ENCODE results near the gene SFTPA2. TPM values are rescaled to one million over a fixed set of nuclear protein-coding genes. Genes with fewer than 3 reads are reported as not detected.
"Not testable (repeated sequence)": the region's sequence is repeated elsewhere in the genome, so short reads cannot be mapped to it uniquely, and the experiment has no call there.

Gene SFTPA2
- total RNA-seq, 1 experiment from 2014 or later = not detected

DNA sequence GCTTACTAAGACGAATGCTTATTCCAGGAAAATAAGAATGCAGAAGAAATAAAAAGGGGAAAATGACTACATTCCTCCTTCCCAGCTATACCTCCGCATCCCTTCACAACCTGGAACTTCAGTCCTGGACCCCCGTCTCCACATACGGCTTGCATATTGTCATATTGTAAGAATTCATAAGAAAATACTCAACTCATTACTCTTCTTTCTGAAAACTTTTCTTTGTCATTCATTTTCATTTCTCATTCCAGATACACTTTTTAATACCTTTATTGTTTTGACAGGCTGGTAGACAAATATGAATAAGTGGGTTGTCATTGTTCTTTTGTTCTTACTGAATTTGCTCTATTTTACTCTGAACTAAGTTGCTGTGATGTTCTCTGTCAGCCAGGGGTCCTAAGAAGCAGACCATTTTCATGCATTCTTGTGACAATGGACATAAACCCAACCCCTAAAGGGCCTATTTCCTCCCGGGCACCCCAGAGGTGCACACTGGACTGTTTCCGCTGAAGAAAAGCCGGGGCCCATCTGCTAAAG is 23.3 kb upstream of the SFTPA2 start:
- no peaks in the 10 kb centered on the region for H3K9me3 ChIP-seq (replicated peaks)
- H3K27ac ChIP-seq = no peak overlapping the region
- no peaks in the 10 kb centered on the region for H3K36me3 ChIP-seq
- no peaks in the 10 kb centered on the region for H3K4me1 ChIP-seq (replicated peaks)
- peaks cover 13% of the 10 kb centered on the region for H3K27me3 ChIP-seq (replicated peaks)
- no peak overlapping the region for H3K4me3 ChIP-seq
- no peak for DNase-seq (ENCODE audit: low read depth in 1 of 2, low spot score in 2 of 2)

DNA sequence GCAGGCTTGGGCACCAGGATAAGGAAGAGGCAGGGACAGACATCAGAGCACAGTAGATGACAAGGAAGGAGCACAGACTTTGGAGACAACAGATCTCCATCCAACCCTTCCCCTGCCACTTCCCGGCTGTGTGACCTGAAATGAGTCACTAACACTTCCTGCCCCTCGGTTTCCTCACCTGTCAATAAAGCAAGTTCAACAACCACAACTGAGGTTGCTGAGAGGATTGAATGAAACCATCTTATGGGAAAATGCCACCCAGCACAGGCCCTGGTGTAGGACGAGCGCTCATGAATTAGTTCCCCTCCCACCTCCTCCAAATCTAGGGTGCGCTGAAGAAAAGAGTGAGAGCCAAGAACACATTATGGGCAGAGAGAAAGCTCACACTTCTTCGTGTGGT is 22.7 kb upstream of the SFTPA2 start:
- not testable (repeated sequence) for H3K4me1 ChIP-seq (replicated peaks); H3K27ac ChIP-seq; H3K27me3 ChIP-seq (replicated peaks); DNase-seq (ENCODE audit: low read depth in 1 of 2, low spot score in 2 of 2); H3K36me3 ChIP-seq; H3K4me3 ChIP-seq; H3K9me3 ChIP-seq (replicated peaks)

DNA sequence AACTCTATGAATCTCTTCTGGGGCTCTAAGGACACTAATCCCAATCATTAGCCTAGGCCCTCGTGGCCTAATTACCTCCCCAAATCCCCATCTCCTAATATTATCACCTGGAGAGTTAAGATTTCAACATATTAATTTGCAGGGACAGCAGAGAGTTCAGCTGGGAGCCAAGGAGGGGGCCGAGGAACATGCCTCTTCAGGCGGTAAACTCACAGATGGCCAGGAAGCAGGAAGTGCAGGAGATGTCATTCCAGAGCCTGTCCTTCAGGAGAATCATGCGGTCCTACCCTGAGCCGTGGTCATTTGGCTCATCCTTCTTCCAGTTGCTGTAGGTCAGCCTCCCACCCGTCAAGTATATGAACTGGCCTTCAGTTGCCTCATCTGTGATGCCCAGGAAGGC is 21.9 kb upstream of the SFTPA2 start:
- H3K27me3 ChIP-seq (replicated peaks) = peaks cover 11% of the 10 kb centered on the region
- no peaks in the 10 kb centered on the region for H3K4me1 ChIP-seq (replicated peaks)
- H3K4me3 ChIP-seq = no peak overlapping the region
- H3K36me3 ChIP-seq = no peaks in the 10 kb centered on the region
- H3K9me3 ChIP-seq (replicated peaks) = no peaks in the 10 kb centered on the region
- DNase-seq (ENCODE audit: low read depth in 1 of 2, low spot score in 2 of 2) = no peak
- H3K27ac ChIP-seq = no peak overlapping the region

DNA sequence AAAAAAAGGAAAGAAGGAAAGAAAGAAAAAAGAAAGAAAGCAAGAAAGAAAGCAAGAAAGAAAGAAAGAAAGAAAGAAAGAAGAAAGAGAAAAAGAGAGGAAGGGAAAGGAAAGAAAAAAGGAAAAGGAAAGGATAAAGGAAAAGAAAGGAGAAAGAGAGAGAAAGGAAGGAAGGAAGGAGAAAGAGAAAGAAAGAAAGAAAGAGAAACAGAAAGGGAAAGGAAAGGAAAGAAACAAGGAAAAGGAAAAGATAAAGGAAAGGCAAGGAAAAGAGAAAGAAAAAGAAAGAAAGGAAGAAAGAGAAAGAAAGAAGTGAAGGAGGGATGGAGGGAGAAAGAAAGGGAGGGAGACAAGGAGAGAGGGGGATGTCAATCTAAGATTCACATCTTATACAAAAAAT is 20.8 kb upstream of the SFTPA2 start:
- Histone ChIP-seq H3K4me3 (no peak overlapping the region), H3K9me3 (replicated peaks) (no peaks in the 10 kb centered on the region), H3K36me3 (no peaks in the 10 kb centered on the region), H3K27ac (no peak overlapping the region), H3K4me1 (replicated peaks) (no peaks in the 10 kb centered on the region), H3K27me3 (replicated peaks) (peaks cover 19% of the 10 kb centered on the region)
- DNase-seq (ENCODE audit: low read depth in 1 of 2, low spot score in 2 of 2) = no peak

DNA sequence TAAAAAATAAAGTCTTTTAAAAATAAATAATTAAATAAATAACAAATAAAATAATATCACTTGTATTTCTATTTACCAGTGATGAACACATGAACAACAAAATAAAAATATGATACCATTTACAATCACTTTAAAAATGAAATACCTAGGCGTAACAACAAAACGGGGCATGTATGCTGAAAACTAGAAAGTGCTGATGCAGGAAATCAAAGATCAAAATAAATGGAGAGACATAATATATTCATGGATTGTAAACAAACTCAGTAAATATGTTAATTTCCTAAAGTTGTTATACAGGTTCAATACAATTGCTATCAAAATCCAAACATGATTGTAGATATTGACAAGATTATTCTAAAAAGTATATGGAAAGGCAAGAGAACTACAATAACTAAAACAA is 19.2 kb upstream of the SFTPA2 start:
- Histone ChIP-seq H3K9me3 (replicated peaks) (no peaks in the 10 kb centered on the region), H3K27ac (no peak overlapping the region), H3K27me3 (replicated peaks) (peaks cover 19% of the 10 kb centered on the region), H3K4me1 (replicated peaks) (no peaks in the 10 kb centered on the region), H3K36me3 (no peaks in the 10 kb centered on the region), H3K4me3 (no peak overlapping the region)
- no peak for DNase-seq (ENCODE audit: low read depth in 1 of 2, low spot score in 2 of 2)

DNA sequence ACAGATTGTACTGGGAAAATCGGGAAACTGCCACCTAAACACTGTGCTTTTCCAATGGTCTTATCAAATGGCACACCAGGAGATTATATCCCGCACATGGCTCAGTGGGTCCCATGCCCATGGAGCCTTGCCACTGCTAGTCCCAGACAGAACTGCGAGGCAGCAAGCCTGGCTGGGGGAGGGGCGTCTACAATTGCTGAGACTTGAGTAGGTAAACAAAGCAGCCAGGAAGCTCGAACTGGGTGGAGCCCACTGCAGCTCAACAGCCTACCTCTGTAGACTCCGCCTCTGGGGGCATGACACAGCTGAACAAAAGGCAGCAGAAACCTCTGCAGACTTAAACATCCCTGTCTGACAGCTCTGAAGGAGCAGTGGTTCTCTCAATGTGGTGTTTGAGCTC is 10.4 kb upstream of the SFTPA2 start:
- H3K9me3 ChIP-seq (replicated peaks); DNase-seq (ENCODE audit: low read depth in 1 of 2, low spot score in 2 of 2); H3K27me3 ChIP-seq (replicated peaks); H3K36me3 ChIP-seq; H3K4me3 ChIP-seq; H3K27ac ChIP-seq; H3K4me1 ChIP-seq (replicated peaks): not testable (repeated sequence)

DNA sequence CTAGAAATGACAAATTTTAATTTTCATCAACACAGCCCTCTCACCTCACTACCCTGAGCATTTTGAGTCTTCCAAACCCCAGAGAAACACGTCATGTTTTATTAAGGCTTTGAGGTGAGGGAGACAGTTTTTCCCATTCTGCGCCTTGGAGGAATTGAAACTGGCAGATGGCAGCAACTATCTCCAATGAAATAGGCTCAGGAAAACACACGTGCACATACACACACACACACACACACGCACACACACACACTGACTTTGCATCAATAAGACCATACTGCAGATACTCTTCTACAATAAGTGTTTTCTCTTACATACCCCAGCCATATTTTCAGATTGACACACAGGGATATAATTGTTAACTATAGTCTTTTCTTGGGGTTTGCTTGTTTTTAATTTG is 3.2 kb upstream of the SFTPA2 start:
- Histone ChIP-seq H3K9me3 (replicated peaks) (no peaks in the 10 kb centered on the region), H3K27ac (no peak overlapping the region), H3K27me3 (replicated peaks) (peaks cover 11% of the 10 kb centered on the region), H3K4me3 (no peak overlapping the region), H3K36me3 (no peaks in the 10 kb centered on the region), H3K4me1 (replicated peaks) (no peaks in the 10 kb centered on the region)
- DNase-seq (ENCODE audit: low read depth in 1 of 2, low spot score in 2 of 2) = no peak

DNA sequence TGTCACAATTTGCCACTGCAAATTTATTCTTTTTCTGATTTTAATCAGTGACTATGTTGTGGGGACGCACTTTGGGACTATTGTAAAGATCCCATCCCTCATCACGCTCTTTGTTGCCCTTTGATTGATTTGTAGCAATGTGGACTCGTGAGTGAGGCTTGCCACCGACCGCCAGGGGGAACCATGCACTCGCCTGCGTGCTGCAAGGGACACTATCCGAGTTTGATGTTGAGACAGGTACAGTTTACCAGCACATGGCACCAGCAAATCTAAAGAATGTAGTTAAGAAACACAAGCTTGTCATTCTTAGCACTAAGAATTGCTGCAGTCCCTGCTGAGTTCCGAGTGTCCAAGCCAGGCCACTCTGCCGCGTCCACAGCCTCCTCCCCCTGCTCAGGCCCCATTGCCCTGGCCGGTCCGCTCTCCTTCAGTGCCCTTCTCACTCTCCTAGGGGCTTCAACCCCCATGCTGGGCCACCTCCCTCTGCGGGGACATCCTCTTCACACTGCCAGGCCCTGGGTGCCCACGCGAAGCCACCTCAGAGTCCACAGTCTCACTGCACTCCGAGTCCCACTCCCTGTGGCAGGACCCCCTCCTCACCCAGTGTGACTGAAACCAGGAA is 2.0 kb upstream of the SFTPA2 start:
- Histone ChIP-seq H3K27me3 (replicated peaks) (peaks cover 11% of the 10 kb centered on the region), H3K4me3 (no peak overlapping the region), H3K27ac (no peak overlapping the region), H3K4me1 (replicated peaks) (no peaks in the 10 kb centered on the region), H3K9me3 (replicated peaks) (no peaks in the 10 kb centered on the region), H3K36me3 (no peaks in the 10 kb centered on the region)
- peak in 1 of 2 experiments; percentile 27 for DNase-seq (ENCODE audit: low read depth in 1 of 2, low spot score in 2 of 2)

DNA sequence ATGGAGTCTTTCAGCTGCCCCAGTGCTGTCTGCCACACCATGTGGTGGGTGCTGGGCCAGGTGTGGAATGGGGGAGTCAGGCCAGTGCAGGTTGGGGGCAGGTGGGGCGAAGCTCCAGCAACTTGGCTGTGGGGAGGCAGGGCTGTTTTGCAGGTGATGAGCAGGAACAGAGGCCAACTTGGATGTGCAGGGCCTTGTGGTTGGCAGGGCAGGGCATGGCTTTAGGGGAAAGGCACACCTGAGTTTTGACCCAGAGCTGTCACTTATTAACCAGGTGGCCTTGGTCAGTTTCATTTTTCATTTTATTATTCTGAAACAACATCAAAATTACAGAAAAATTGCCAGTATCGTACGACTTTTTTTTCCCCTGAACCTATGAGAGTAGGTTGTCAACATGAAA is 1.1 kb upstream of the SFTPA2 start:
- H3K4me3 ChIP-seq = no peak overlapping the region
- no peak for DNase-seq (ENCODE audit: low read depth in 1 of 2, low spot score in 2 of 2)
- no peak overlapping the region for H3K27ac ChIP-seq
- no peaks in the 10 kb centered on the region for H3K36me3 ChIP-seq
- no peaks in the 10 kb centered on the region for H3K4me1 ChIP-seq (replicated peaks)
- no peaks in the 10 kb centered on the region for H3K9me3 ChIP-seq (replicated peaks)
- peaks cover 11% of the 10 kb centered on the region for H3K27me3 ChIP-seq (replicated peaks)

DNA sequence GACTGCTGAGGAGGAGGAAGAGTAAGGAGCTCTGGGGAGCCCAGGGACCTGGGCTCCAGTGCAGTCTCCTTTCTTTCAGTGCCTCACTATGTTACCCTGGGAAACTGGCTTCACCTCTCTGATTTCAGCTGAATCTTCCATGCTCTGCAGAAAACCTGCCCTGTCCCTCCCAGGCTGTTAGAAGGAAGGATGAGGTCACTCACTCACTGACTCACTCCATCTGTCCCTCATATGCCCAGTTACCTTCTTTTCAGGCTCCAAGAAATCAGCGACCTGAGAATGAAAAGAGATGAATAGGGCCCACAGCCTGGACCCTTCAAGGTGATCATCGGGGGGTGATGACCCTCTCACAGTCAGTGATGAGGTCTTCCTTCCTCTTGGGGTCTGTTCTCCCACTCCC is 481 bp downstream of the SFTPA2 start:
- no peak for DNase-seq (ENCODE audit: low read depth in 1 of 2, low spot score in 2 of 2)
- Histone ChIP-seq H3K27me3 (replicated peaks) (peaks cover 17% of the 10 kb centered on the region), H3K36me3 (no peaks in the 10 kb centered on the region), H3K27ac (no peak overlapping the region), H3K4me1 (replicated peaks) (no peaks in the 10 kb centered on the region), H3K9me3 (replicated peaks) (no peaks in the 10 kb centered on the region), H3K4me3 (no peak overlapping the region)

DNA sequence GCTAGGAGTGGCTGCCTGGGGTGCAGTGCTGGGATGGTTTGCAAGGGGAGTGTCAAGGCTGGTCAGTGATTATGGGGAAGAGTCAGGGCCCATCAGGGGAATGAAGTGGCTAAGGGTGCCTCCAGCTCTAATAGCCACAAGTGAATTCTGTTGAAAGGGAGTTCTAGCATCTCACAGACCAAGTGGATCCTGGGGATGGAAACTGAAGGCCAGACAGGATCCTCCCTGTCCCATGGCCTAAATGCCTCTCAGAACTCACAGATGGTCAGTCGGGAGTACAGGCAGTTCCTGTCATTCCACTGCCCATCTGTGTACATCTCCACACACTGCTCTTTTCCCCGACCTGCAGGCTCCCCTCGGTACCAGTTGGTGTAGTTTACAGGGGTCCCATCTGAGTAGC is 3.2 kb downstream of the SFTPA2 start:
- not testable (repeated sequence) for H3K4me3 ChIP-seq; DNase-seq (ENCODE audit: low read depth in 1 of 2, low spot score in 2 of 2)

DNA sequence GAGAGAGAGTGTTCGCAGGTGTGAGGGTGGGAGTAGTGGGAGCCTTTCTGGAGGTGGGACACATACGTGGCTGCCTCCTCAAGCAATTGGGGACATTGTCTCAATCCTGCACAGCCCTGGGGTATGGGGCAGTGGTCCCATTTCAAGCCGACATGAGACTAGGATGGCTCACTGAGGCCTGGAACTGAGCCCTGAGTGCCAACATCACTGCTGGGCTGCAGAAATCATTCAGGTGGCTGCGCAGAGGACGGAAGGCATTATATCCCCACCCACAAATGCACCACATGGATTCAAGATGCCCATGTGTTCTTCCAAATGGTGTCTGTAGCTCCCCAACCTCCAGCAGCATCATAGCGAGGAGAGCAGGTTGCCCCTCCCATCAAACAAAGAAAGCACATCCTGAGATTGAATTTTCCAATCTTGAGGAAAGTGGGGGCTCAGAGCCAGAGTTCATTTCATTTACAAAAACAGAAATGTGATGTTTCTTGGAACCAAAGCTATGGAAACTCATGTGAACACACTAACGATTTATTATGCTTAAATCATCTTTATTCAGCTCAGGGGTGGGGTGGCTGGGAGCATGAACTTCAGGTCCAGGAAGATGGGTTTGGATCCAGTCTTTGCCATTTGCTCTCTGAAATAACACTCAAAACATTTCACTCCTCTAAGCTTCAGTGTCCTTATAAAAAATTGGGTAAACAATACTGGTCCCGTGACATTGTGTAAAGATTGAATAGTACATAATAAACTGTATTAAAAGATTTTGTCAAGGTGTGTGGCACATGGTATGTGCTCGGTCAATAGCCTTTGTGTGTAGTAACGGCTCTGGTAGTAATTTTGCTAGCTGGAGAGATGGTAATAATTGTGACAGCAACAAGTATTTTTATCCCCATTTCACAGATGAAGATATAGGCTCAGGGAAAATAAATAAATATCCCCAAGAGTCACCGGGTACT is 4.6 kb downstream of the SFTPA2 start:
- Histone ChIP-seq H3K4me1 (replicated peaks) (no peaks in the 10 kb centered on the region), H3K27ac (no peak overlapping the region), H3K4me3 (no peak overlapping the region), H3K36me3 (no peaks in the 10 kb centered on the region), H3K27me3 (replicated peaks) (peaks cover 29% of the 10 kb centered on the region), H3K9me3 (replicated peaks) (no peaks in the 10 kb centered on the region)
- DNase-seq (ENCODE audit: low read depth in 1 of 2, low spot score in 2 of 2) = no peak

More for the DNA sequence above, 3.2 kb downstream of the SFTPA2 start:
- not testable (repeated sequence) for H3K27ac ChIP-seq; H3K4me1 ChIP-seq (replicated peaks); H3K9me3 ChIP-seq (replicated peaks); H3K36me3 ChIP-seq
- H3K27me3 ChIP-seq (replicated peaks) = peaks cover 22% of the 10 kb centered on the region

DNA sequence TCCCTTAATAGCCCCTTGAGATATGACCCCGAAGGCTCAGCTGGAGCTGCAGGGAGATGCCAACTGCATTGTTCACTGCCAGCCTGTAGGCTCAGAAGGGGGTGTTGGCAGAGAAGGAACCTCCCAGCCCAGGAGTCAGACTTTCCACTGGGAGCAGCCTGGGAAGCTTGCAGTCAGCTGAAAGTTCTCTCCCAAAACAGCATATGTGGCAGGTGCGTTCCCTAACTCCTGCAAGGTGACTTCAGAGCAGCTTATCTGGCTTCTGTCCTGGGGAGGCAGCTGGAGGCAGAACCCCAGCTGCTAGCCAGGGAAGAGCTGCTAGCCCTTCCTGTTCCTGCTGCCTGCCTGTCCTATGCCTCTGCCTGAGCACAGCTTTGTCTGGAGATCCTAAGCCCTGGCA is 8.1 kb downstream of the SFTPA2 start:
- Histone ChIP-seq H3K27ac (no peak overlapping the region), H3K4me3 (no peak overlapping the region), H3K4me1 (replicated peaks) (no peaks in the 10 kb centered on the region), H3K36me3 (no peaks in the 10 kb centered on the region), H3K9me3 (replicated peaks) (no peaks in the 10 kb centered on the region), H3K27me3 (replicated peaks) (peaks cover 34% of the 10 kb centered on the region)
- no peak for DNase-seq (ENCODE audit: low read depth in 1 of 2, low spot score in 2 of 2)

DNA sequence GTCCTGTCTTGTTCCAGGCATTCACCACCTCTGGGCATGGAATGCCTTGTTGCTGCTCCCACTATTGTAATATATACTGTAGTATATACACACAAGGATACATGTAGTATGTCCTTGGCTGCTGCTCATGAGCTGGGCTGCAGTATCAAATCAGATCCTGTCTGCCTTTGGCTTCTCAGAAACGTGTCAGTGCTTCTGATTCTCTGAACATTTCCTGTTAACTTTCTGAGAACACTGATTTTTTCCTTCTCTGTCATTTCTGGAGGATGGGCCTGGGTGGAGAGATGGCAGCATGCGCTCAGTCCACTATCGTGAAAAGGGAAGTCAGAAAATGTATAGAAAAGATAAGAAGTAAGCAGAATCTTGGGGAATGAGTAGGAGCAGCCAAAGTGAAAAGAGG is 12.2 kb downstream of the SFTPA2 start:
- no peaks in the 10 kb centered on the region for H3K9me3 ChIP-seq (replicated peaks)
- H3K4me3 ChIP-seq = no peak overlapping the region
- no peaks in the 10 kb centered on the region for H3K36me3 ChIP-seq
- H3K27ac ChIP-seq = no peak overlapping the region
- DNase-seq (ENCODE audit: low read depth in 1 of 2, low spot score in 2 of 2) = no peak
- no peaks in the 10 kb centered on the region for H3K4me1 ChIP-seq (replicated peaks)
- peaks cover 13% of the 10 kb centered on the region; the same call in 1 of the 2 replicates for H3K27me3 ChIP-seq (replicated peaks)
